GM18498 (cell line): ENCODE data around the gene C16orf96.
"Not testable (repeated sequence)": the region's sequence is repeated elsewhere in the genome, so short reads cannot be mapped to it uniquely, and the experiment has no call there.

Source experiments
- ATAC-seq: cut with Tn5 transposase; IDR thresholded peaks from one replicate; pipeline ENCODE4 v1.9.1; 2021; ENCODE audit warnings: mild to moderate bottlenecking, moderate library complexity; ENCODE audit not compliant: unreplicated experiment

The C16orf96 gene

DNA sequence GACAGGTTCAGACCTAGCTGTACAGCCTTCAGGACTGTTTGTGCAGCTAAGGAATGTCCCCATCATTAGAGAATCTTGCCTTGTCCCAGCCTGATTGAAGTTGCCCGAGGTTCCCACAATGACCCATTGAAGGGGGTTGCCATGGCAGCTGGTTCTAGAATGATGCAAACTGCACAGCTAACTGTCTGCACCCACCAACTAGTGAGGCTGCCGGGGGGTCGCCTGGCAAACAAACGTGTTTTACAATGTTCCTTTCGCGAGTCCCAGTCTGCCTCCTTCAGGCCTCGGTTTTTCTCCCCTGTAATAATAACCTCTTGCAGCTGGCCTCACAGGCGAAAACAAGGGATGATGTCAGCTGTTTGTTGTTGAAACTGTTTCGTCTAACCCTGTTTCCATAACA, 5.5 kb downstream of the C16orf96 start:
- ATAC-seq: no peak

DNA sequence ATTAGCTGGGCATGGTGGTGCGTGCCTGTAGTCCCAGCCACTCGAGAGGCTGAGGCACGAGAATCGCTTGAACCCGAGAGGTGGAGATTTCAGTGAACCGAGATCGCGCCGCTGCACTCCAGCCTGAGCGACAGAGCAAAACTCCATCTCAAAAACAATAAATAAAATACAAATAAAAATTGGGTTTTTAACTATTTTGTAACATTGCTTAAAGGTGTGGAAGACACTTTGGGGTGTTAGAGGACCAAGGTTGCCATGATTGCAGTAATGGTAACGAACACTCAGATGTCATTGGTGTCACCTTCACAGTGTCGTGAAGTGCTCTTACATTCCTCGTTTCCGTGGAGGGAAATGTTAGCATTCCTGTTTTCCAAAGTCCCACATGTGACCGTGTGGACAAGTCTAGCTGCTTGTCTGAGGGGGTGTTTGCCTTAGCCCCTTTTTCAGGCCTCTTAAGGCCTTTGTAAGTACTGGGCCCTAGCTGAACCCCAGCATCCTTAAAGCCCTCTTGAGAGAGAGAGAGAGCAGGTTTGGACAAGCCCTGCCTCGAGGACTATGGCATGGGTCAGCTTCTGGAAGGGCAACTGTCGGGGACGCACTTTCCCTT, 8.6 kb downstream of the C16orf96 start:
- ATAC-seq: no peak

DNA sequence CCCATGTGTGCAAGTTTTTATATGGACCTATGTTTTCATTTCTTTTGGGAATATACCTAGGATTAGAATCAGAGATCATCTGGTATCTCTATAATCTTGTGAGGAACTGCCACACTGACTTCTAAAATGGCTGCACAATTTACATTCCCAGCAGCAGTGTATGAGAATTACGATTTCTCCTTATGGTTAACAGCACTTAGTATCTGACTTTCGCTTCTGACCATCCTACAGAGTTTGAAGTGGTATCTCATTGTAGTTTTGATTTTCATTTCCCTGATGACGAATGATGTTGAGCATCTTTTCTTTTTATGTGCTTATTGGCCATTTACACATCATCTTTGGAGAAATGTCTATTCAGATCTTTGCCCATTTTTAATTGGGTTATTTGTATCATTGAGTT, 10.0 kb downstream of the C16orf96 start:
- no peak for ATAC-seq

DNA sequence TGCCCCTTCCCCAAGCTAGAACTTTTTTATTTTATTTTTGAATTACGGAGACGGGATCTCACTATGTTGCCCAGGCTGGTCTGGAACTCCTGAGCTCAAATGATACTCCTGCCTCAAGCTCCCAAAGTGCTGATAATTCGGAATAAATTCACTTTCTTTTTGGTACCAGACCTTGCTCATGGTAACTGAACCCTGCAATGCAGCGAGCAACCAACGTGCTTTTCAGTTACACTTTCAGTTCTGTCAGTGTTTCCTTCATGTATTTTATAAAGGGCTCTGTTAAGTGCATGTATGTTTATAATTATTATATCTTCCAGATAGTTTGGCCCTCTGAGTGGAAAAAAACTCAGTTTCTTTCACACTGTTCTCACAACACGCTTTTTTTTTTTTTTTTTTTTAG, 13.9 kb downstream of the C16orf96 start:
- no peak for ATAC-seq

DNA sequence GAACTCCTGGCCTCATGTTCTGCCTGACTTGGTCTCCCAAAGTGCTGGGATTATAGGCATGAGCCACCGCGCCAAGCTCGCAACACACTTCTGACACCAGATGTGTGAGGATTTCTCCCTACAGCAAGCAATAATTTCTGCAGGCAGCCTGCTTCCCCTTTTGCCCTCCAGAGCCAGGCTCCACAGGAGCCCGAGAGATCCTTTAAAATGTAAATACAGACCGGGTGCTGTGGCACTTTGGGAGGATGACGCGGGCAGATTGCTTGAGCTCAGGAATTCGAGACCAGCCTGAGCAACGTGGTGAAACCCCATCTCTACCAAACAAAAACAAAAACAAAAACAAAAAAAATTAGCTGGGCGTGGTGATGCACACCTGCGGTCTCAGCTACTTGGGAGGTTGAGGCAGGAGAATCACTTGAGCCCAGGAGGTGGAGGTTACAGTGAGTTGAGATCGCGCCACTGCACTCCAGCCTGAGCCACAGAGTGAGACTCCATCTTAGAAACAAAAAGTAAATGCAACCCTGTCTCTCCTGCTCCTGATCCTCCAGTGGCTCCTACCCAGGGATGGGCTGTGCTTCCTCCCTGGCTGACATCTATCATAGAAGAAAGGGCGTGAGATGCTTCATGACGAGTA, 14.7 kb downstream of the C16orf96 start:
- no peak for ATAC-seq

DNA sequence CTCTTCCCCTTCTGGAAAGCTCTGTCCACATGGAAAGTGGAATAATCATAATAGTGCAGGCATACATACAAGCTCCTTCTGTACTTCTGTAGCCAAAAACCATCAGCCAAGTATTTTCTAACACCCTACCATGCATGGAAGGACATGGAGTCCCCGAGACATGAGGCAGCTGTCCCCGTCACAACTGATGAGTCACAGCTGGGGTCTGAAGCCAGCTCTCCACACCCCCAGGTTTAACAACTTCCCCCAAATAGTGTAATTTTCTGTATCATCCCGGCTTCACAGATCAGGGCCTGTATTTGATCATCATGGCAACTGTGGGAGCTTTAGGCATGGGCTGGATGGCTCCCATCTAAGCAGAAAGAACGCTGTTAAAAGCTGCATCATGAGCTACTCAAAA, 16.6 kb downstream of the C16orf96 start:
- ATAC-seq: no peak

DNA sequence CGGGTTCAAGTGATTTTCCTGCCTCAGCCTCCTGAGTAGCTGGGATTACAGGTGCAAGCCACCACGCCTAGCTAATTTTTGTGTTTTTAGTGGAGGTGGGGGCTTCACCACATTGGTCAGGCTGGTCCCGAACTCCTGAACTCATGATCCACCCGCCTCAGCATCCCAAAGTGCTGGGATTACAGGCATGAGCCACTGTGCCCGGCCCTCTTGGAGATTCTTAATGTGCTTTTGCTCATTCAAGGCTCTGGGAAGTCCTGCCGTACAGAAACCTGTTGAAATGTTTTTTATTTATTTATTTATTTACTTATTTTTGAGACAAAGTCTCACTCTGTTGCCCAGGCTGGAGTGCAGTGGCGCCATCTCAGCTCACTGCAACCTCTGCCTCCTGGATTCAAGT, 17.8 kb downstream of the C16orf96 start:
- ATAC-seq: not testable (repeated sequence)

DNA sequence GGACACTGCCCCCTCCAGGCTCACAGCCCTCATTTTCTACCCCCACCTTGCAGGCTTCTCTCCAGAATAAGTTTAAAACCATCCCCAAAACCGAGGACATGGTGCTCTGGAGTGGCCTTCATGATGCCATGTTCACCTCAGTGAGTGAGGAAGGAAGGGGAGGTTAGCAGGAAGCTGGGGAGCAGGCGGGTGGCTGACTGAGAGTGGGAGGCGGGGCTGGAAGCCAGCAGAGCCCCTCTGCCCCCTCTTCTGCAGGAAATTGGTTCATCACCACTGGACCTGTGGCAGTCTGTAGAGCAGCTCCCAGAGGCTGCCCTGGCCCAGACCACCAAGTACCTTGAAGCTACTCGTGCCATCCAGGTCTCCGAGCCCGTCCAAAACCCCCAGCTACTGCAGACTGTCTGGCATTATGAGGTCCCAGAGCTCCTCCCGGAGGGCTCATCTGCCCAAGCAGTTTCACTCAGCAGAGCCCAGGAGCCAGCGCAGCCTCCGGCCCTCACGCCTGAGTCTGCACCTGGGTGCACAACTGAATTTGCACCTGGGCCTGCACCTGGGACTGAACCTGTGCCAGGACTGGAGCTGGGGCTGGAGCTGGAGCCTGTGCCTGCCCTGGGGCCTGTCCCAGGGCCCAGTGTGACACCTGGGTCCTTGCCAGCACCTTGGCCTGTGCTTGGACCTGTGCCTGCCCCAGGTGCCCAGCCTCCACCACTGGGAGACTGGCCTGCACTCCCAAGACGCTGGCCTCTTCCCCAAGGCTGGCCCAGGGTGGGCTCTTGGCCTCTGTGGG, 19.0 kb downstream of the C16orf96 start:
- no peak for ATAC-seq

DNA sequence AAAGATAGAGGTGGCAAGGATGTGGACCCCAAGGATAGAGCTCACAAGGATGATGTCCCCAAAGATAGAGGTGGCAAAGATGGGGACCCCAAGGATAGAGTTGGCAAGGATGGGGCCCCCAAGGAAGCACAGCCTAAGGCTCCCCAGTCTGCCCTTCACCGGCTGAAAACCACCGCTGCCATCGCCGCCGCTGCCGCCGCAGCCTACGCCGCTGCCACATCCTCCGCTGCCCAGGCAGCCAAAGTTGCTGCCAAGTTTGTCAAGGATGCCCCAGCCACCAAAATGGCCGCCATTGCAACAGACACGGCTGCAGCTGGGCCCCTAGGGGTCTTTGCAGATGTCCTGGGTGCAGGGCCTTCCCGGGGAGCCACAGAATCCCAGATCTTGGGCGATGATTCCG, 19.9 kb downstream of the C16orf96 start:
- ATAC-seq: no peak

DNA sequence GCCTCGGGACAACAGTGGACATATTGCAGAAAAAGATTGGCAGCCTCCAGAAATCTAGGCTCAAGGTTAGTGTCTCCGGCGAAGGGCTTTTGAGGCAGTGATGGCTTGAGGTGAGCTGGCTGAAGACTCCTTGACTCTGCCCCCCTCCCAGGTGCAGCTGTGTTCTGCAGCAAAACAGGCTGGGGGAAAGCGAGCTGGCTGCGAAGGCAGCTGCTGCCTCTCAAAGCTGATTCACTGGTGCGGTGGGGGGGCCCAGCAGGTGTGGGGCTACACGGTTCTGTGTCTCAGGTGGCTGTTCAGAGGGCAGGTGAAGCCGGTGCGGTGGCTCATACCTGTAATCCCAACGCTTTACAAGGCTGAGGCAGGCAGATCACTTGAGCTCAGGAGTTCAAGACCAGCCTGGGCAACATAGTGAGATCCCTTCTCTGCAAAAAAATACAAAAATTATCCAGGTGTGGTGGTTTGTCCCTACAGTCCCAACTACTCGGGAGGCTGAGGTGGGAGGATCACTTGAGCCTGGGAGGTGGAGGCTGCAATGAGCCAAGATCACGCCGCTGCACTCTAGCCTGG, 22.9 kb downstream of the C16orf96 start:
- no peak for ATAC-seq

DNA sequence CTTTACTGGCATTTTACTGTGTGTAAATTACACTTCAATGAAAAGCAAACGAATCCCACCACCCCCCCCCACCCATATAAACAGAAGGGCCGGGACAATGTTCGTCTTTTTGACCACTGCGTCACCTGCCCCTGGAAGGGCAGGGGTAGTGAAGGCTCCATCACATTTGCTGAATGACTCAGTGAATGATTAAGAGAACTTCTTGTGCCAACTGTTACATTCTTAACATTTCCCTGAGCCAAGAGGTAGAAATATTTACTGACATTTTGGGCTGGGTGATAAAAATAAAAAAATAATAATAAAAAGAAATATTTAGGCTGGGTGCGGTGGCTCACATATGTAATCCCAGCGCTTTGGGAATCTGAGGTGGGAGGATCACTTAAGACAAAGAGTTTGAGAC, 24.1 kb downstream of the C16orf96 start:
- ATAC-seq: no peak

DNA sequence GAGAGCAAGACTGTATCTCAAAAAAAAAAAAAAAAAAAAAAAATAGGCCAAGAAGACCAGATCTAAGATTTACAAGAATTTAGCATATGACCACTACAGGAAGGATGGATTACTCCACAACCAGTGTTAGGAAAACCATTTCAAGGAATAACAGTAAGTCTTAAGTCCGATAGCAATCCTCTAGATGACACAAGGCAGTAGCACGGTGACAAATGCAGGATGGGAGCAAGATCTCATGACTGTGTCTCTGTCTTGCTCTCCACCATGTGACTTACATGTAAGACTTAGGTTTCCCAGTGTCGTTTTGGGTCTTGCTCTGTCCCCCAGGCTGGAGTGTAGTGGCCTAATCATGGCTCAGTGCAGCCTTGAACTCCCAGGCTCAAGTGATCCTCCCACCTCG, 27.8 kb downstream of the C16orf96 start:
- ATAC-seq: no peak

DNA sequence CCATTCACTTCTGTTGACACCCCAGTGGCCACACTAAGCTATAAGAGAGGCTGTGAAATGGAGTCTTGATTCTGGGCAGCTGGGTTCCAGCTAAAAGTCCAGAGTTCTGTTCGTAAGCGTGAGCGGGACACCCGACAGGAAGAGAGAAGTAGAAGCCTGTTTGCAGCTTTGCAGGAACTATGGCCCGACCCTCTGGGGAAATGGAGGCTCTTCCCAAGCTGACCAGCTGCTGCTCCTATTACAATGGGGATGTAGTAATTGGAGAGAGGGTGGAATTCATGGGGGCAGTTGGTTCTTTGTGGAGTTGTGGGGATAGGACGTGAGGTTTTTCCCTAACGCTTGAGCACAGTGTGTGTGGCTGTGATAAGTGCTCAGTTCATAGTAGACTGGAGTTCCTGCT, 30.2 kb downstream of the C16orf96 start:
- ATAC-seq: no peak

DNA sequence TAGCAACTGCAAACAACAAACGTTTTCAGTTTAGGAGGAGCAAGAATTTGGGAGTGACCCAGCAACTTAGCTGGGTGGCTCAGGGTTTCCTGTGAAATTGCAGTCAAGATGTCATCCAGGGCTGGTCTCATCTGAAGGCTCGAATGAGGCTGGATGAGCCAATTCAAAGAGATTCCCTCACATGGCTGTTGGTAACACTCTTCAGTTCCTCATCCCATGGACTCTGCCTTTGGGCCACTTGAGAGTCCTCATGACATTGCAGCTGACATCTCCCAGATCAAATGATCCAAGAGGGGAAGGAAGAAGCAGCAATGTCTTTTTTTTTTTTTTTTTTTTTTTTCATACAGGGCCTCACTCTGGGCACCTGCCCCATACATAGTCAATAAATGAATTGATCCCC, 32.2 kb downstream of the C16orf96 start:
- ATAC-seq: no peak

DNA sequence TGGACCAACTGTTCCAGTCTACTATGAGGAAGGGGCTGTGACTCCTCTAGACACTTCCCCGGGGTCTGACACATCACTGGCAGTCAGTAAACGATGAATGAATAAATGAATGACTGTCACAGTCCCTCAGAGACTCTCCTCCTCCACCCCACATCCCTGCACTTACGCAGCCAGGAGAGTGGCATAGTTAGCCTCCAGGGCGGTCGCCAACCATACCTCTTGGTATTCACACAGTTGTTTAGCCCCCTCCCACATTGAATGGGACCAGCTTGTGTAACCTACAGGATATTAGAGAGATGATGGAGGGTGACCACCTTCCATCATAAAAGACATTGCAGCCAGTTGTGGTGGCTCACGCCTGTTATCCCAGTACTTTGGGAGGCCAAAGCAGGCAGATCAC, 32.8 kb downstream of the C16orf96 start:
- ATAC-seq: no peak

DNA sequence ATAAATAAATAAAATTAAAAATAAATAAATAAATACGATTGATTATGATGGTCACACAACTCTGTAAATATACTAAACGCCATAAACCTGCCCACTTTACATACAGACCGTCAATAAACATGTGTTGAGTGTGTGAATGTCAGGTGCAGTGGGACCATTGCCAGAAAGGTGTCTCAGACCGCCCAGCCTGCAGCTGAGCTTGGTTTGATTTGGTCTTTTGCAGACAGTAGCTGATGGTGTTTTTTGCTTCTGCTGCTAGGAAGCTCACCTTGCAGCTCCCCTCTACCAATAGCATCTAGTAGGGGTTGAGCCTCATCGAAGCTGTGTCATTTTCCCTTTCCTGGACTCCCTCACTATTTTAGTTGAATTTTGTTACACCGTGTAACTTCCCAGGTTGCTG, 35.1 kb downstream of the C16orf96 start:
- ATAC-seq: no peak

DNA sequence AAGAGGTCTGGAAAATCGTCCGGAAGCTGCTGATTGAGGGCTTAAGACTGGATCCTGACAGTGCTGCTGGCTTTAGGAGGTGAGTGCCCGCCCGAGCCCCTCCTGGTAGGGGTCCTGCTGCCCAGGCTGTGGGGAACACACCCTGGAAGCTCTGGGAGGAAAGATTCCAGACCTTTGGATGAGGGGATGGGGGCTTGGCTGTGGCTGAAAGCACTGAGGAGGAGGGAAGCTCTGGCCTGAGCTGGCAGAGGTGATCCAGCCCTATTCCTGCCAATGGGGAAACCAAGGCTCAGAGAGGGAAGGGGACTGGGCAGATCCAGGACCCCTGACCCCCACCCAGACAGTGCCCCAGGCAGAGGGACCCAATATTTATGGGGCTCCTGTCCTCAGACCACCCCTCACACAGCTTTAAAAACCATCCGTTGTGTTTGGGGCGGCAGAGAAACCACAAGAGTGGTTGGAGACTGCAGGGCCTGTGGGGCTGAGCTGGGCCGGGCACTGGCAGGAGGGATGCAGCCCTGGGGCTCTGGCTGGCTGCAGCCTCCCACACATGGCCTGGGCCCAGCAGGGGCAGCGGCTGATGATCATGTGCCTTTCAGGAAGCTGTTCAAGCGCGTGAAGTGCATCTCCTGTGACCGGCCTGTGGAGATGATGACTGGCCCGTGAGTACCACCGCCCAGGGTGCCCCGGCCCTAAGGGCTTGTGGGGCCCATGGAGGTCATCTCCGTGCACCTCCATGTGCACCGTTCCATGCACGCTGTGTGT, 35.7 kb downstream of the C16orf96 start:
- no peak for ATAC-seq

DNA sequence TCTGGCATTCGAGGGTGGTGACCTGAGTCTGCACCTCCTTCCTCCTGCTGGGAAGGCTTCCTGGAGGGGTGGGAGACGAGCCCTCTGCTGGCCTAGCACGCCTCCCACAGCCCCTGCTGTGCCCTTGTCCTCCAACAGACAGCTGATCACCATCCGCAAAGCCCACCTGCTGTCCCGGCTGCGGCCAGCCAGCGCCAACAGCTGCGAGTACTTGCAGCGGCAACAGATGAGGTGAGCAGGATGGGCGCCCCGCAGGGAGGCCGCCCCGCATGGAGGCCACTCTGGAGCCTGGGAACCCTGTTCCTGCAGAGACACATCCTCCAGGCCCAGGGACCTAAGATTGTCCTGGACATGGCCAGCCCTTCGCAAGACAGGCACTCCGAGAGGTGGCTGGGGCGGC, 36.9 kb downstream of the C16orf96 start:
- ATAC-seq: no peak

DNA sequence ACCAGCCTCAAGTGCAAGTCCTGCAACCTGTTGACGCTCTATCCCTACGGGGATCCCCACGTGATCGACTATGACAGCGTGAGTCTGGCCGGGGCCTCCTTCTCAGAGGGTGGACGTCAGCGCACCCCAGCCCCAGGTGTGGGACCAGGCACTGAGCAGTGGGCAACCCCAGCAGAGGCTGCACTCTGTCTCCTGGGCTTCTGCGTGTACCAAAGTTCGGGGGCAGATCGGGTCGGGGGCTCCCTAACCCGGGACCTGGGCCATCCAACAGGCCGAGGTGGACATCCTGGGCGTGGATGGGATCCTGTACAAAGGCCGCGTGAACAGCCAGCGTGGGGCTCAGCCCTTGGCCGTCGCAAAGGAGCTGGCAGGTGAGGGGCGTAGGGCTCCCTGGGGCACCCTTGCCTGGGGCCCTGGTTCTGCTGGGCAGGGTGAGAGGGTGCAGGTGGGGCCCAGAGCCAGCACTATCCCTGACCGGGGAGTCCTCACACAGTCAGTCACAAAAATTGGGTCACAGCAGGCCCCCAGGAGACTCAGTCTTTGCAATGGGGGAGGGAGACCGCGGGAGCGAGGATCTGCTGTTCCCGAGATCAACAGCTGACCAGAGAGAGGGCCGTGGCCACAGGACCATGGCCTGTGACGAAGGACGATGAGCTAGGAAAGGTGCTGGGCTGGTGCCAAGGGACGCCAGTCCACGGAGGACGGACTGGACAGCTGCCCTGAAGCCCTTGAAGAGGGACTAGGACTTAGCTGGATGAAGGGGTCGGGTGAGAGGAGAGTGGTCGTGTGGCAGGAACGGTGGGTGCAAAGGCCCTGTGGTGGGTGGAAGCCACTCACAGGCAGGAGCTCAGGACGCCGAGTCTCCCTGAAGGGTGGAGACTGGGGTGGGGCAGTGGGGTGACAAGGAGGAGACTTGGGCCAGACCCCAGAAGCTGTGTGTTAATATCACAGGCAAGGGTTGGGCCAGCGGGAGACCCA, 38.6 kb downstream of the C16orf96 start:
- ATAC-seq: no peak

DNA sequence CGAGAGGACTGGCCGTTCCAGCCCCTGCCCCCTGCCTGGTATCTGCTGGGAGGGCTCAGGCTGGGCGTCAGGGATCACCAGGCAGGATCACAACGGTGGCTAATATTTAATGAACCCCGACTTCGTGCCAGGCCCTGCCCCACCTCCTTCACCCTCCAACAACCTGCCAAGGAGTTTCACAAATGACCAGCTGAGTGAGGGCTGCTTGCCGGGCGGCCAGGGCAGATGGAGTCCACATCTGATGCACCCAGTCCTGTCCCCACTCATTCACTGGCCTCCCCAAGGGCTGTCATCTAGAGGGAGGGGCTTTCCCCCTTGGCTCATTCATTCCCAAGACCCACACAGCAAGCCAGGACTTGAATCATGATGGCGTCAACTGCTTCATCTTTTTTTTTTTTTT, 41.0 kb downstream of the C16orf96 start:
- no peak for ATAC-seq
